B cell (primary cell): ENCODE measurements around the gene TMIE.

Experiments used
- CTCF ChIP-seq: fragments of 200-600 bp; IDR thresholded peaks from one replicate; pipeline ENCODE4 v1.8.0; 2022; ENCODE audit warnings: antibody characterized with exemption, mild to moderate bottlenecking
- EZH2 ChIP-seq: IDR thresholded peaks from 2 replicates; pipeline ENCODE4 v1.6.1; 2012; ENCODE audit warnings: borderline replicate concordance, low read depth, mild to moderate bottlenecking, moderate library complexity, low read length; ENCODE audit not compliant: insufficient read depth, poor library complexity, severe bottlenecking

- TF ChIP-seq EZH2: no peak
- TF ChIP-seq CTCF: no peak
Measured at GRCh38 chr3:46667061-46667621, 34.1 kb upstream of the TMIE start.
